ENCODE measurements around the gene SCARB1.

SCARB1 gene

DNA sequence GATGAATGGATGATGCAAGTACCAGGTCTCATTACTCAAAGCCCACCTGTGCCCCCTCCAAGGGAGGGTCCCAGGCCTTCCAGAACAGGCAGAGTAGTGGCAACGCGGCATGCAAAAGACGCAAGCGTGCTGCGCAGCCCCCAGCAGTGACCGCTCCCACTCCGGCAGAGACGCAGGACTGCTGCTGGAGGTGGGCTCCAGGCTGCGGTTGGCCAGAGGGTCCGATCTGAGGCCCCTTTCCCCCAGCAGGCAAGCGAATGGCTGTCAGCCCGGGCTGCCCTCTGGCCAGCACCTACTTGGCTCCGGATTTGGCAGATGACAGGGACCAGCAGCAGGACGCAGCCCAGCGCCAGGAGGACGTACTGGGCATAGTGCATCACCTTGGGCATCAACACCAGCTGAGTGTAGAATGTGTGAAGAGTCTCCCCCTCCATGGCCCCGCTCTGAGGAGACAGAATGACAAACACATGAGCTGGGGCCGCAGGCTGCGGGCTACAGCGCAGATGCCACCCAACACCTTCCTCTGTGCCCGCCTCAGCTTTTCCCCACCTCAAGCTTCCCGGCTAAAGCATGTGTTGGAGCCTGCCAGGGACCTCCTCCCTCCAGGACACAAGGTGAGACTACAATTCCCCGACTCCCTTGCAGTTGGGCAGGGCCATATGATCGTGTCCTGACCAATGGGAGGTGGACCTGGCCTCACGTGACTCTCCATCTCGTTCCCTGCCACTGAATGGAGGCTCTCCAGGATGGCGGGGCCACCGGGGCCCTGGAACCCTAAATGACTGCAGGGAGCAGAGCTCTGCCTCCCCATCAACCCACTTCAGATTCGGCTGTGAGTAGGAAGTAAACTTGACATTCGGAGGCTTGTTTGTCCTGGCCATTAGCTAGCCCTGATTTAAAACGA lies 77.4 kb downstream of the SCARB1 start:
- Histone ChIP-seq H3K9me3 (replicated peaks; ENCODE audit: insufficient read depth, low read length) (no peaks in the 10 kb centered on the region), H4K20me1 (ENCODE audit: insufficient read depth, low read length) (no peaks in the 10 kb centered on the region), H3K9ac (ENCODE audit: low read length) (no peak overlapping the region), H3K27me3 (replicated peaks; ENCODE audit: insufficient read depth, low read length) (no peaks in the 10 kb centered on the region), H3K36me3 (replicated peaks; ENCODE audit: insufficient read depth, low read length) (no peaks in the 10 kb centered on the region), H3F3A (ENCODE audit: insufficient read depth, low read length) (no peaks in the 10 kb centered on the region), H3K4me2 (ENCODE audit: low read depth, low read length) (no peak overlapping the region), H3K4me3 (ENCODE audit: low read length) (no peak overlapping the region), H3K27ac (ENCODE audit: low read length) (no peak overlapping the region), H3K9me2 (replicated peaks; ENCODE audit: insufficient read depth, low read length) (no peaks in the 10 kb centered on the region), H3K4me1 (ENCODE audit: low read length) (no peaks in the 10 kb centered on the region), H3K79me2 (ENCODE audit: low read length) (no peaks in the 10 kb centered on the region), H2AFZ (ENCODE audit: low read length) (no peak overlapping the region)
- no peak for DNase-seq
- TF ChIP-seq EZH2phosphoT487 (IDR thresholded peaks at IDR 0.05; ENCODE audit: low read length) (no peak), CTCF (IDR thresholded peaks at IDR 0.05; ENCODE audit: low read length) (no peak), EZH2 (optimal IDR thresholded peaks at IDR 0.05; ENCODE audit: low read depth, low read length) (no peak)

DNA sequence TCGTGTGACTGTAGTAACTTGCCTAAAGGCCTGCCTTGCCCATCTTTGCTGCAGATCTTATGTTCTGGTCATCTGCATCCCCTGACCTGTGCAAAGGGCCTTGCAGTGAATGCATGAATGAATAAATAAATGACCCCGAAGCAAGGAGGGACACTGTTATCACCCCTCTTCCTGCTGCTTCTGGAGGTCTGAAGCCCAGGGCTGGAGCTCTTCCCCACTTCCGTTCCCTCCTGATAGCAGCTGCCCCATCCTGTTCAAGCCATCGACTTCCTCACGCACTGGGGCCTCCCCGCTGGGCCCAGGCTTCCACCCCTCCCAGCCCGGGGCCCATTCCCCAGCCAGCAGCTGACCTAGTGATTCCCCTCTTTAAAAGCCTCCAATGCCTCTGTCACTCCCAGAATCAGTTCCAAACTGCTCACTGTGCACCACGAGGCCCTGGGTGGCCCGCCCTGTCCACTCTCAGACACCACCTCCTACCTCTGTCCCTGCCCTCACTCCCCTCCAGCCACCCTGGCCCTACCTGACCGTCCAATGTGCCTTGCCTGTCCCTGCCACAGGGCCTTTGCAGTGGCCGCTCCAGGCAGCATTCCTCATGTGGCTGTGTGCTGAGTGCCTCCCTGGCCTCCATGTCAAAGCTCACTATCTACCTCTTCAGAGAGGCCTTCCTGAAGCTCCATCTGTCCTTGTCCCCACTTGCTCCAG lies 78.6 kb downstream of the SCARB1 start:
- Histone ChIP-seq H3K4me3 (ENCODE audit: low read length) (no peak overlapping the region), H3K4me1 (ENCODE audit: low read length) (no peaks in the 10 kb centered on the region), H4K20me1 (ENCODE audit: insufficient read depth, low read length) (no peaks in the 10 kb centered on the region), H3K27me3 (replicated peaks; ENCODE audit: insufficient read depth, low read length) (no peaks in the 10 kb centered on the region), H3K9ac (ENCODE audit: low read length) (no peak overlapping the region), H3K9me3 (replicated peaks; ENCODE audit: insufficient read depth, low read length) (no peaks in the 10 kb centered on the region), H3K27ac (ENCODE audit: low read length) (no peak overlapping the region), H3F3A (ENCODE audit: insufficient read depth, low read length) (no peaks in the 10 kb centered on the region), H3K79me2 (ENCODE audit: low read length) (no peaks in the 10 kb centered on the region), H2AFZ (ENCODE audit: low read length) (no peak overlapping the region), H3K9me2 (replicated peaks; ENCODE audit: insufficient read depth, low read length) (no peaks in the 10 kb centered on the region), H3K36me3 (replicated peaks; ENCODE audit: insufficient read depth, low read length) (no peaks in the 10 kb centered on the region), H3K4me2 (ENCODE audit: low read depth, low read length) (no peak overlapping the region)
- no peak for DNase-seq
- TF ChIP-seq EZH2 (optimal IDR thresholded peaks at IDR 0.05; ENCODE audit: low read depth, low read length) (no peak), EZH2phosphoT487 (IDR thresholded peaks at IDR 0.05; ENCODE audit: low read length) (no peak), CTCF (IDR thresholded peaks at IDR 0.05; ENCODE audit: low read length) (no peak)

DNA sequence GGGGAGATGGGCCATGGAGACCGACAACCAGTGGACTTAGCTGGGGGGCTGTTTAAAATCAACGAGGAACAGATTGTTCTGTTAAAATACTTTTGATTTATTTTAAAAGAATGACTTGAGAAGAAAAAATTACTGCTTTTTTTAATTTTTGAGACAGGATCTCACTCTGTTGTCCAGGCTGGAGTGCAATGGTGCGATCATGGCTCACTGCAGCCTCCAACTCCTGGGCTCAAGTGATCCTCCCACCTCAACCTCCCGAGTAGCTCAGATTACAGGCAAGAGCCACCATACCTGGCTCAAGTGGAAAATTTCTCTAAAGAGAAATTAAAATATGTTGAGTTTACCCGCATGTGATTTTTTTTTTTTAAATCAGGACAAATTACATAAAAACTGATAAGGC lies 80.6 kb downstream of the SCARB1 start:
- Histone ChIP-seq H3K4me3 (ENCODE audit: low read length) (no peak overlapping the region), H3K4me2 (ENCODE audit: low read depth, low read length) (no peak overlapping the region), H3K79me2 (ENCODE audit: low read length) (no peaks in the 10 kb centered on the region), H3K4me1 (ENCODE audit: low read length) (no peaks in the 10 kb centered on the region), H3K9ac (ENCODE audit: low read length) (no peak overlapping the region), H3K27me3 (replicated peaks; ENCODE audit: insufficient read depth, low read length) (no peaks in the 10 kb centered on the region), H3K9me2 (replicated peaks; ENCODE audit: insufficient read depth, low read length) (no peaks in the 10 kb centered on the region), H3K27ac (ENCODE audit: low read length) (no peak overlapping the region), H4K20me1 (ENCODE audit: insufficient read depth, low read length) (no peaks in the 10 kb centered on the region), H3F3A (ENCODE audit: insufficient read depth, low read length) (no peaks in the 10 kb centered on the region), H3K9me3 (replicated peaks; ENCODE audit: insufficient read depth, low read length) (no peaks in the 10 kb centered on the region), H3K36me3 (replicated peaks; ENCODE audit: insufficient read depth, low read length) (no peaks in the 10 kb centered on the region), H2AFZ (ENCODE audit: low read length) (no peak overlapping the region)
- TF ChIP-seq CTCF (IDR thresholded peaks at IDR 0.05; ENCODE audit: low read length) (no peak), EZH2phosphoT487 (IDR thresholded peaks at IDR 0.05; ENCODE audit: low read length) (no peak), EZH2 (optimal IDR thresholded peaks at IDR 0.05; ENCODE audit: low read depth, low read length) (no peak)
- no peak for DNase-seq
